A549 (cell line): ENCODE data around the gene RPN1. TPM values are rescaled to one million over a fixed set of nuclear protein-coding genes. Genes with fewer than 3 reads are reported as not detected.

ENCODE experiments used
- ATAC-seq, 2 experiments: fragments of 200-7000 bp in 1 of 2; fragments of >200 bp in 1 of 2; cut with Nextera tagmentation in 1 of 2; cut with Tn5 transposase in 1 of 2; 3 replicates each; pipeline versions ENCODE4 v1.8.0 to v1.9.1; 2018 to 2020; ENCODE audit warnings: mild to moderate bottlenecking in 1 of 2, moderate library complexity in 1 of 2
- CTCF ChIA-PET: fragments of 300-600 bp; sonication (Branson Sonifier 250); formaldehyde crosslinking; extraction: SDS; loops from one replicate; lab custom pipeline; 2021; ENCODE audit warnings: antibody characterized with exemption, inconsistent platforms; lab: Yijun Ruan, JAX
- POLR2A ChIA-PET: fragments of 350-600 bp; formaldehyde crosslinking; extraction: SDS; loops from one replicate; lab custom pipeline; 2021; ENCODE audit warnings: antibody characterized with exemption, inconsistent platforms; lab: Yijun Ruan, JAX
- DNase-seq, 2 experiments: peaks; one replicate each; pipeline versions ENCODE4 v3.0.0 to v3.0.0-alpha.2; 2011 to 2016; ENCODE audit warnings: low read depth in 1 of 2, low spot score in 1 of 2
- FAIRE-seq: peaks from 2 replicates; lab custom pipeline; 2011; peaks lifted over from hg19 to GRCh38; lab: Jason Lieb, UNC
- H3K27ac ChIP-seq, 2 experiments: fragments of >200 bp; sonication (Bioruptor Twin); formaldehyde crosslinking; 3 replicates each; pipeline ENCODE4 v1.5.1; 2016 to 2017
- H3K4me1 ChIP-seq: fragments of >200 bp; sonication (Bioruptor Twin); formaldehyde crosslinking; 3 replicates; pipeline ENCODE4 v1.6.1; 2016
- H3K4me2 ChIP-seq: fragments of >200 bp; sonication (Bioruptor Twin); formaldehyde crosslinking; 3 replicates; pipeline ENCODE4 v1.6.1; 2016
- H3K4me3 ChIP-seq: fragments of >200 bp; sonication (Bioruptor Twin); formaldehyde crosslinking; 3 replicates; pipeline ENCODE4 v1.5.1; 2016
- H3K9me3 ChIP-seq: fragments of >200 bp; sonication (Bioruptor Twin); formaldehyde crosslinking; 3 replicates; pipeline ENCODE4 v1.6.1; 2016
- ATOH8 ChIP-seq: fragments of 250-450 bp; sonication (Bioruptor Pico); IDR thresholded peaks from 2 replicates; pipeline ENCODE4 v1.5.0; 2020; ENCODE audit warnings: low read depth, mild to moderate bottlenecking, moderate library complexity
- CBX8 ChIP-seq: fragments of 200-600 bp; sonication (generic); IDR thresholded peaks from 2 replicates; pipeline ENCODE4 v1.6.1; 2016
- CHD4 ChIP-seq: fragments of 200-600 bp; sonication (generic); IDR thresholded peaks from 2 replicates; pipeline ENCODE4 v1.6.1; 2016; ENCODE audit warnings: antibody characterized with exemption, mild to moderate bottlenecking, borderline replicate concordance
- EHF ChIP-seq: fragments of 250-450 bp; sonication (Bioruptor Pico); IDR thresholded peaks from 2 replicates; pipeline ENCODE4 v1.5.0; 2020; ENCODE audit warnings: mild to moderate bottlenecking
- EHMT2 ChIP-seq: fragments of 200-600 bp; sonication (generic); IDR thresholded peaks from 2 replicates; pipeline ENCODE4 v1.6.1; 2016; ENCODE audit warnings: antibody characterized with exemption, low read depth, mild to moderate bottlenecking, moderate library complexity
- EP300 ChIP-seq, 2 experiments: fragments of >200 bp; sonication (Bioruptor Twin); formaldehyde crosslinking; IDR thresholded peaks; 2 replicates in 1 of 2; 3 replicates in 1 of 2; pipeline ENCODE4 v1.6.1; 2016 to 2017
- FOSB ChIP-seq: fragments of 250-450 bp; sonication (Bioruptor Pico); IDR thresholded peaks from 2 replicates; pipeline ENCODE4 v1.5.0; 2020; ENCODE audit warnings: mild to moderate bottlenecking, moderate library complexity
- GATA3 ChIP-seq: IDR thresholded peaks from 2 replicates; pipeline ENCODE4 v1.6.1; 2012; ENCODE audit warnings: borderline replicate concordance
- HEYL ChIP-seq: fragments of 250-450 bp; sonication (Bioruptor Pico); IDR thresholded peaks from 2 replicates; pipeline ENCODE4 v1.8.0; 2021; ENCODE audit warnings: mild to moderate bottlenecking, moderate library complexity
- JUNB ChIP-seq: fragments of >200 bp; sonication (Bioruptor Twin); formaldehyde crosslinking; IDR thresholded peaks from 2 replicates; pipeline ENCODE4 v1.6.1; 2016
- MAFK ChIP-seq: fragments of 450-650 bp; IDR thresholded peaks from 2 replicates; pipeline ENCODE4 v1.6.1; 2014; ENCODE audit not compliant: partially characterized antibody
- NPAS2 ChIP-seq: fragments of 250-450 bp; sonication (Bioruptor Pico); IDR thresholded peaks from 2 replicates; pipeline ENCODE4 v1.8.0; 2022; ENCODE audit warnings: mild to moderate bottlenecking, moderate library complexity, borderline replicate concordance
- PBX3 ChIP-seq: IDR thresholded peaks from 2 replicates; pipeline ENCODE4 v1.6.1; 2012
- POLR2A ChIP-seq: IDR thresholded peaks from 2 replicates; pipeline ENCODE4 v1.6.1; 2012; ENCODE audit warnings: mild to moderate bottlenecking, low read length
- POLR2AphosphoS2 ChIP-seq: conservative IDR thresholded peaks from 2 replicates; pipeline ENCODE4 v1.6.1; 2012; ENCODE audit warnings: low read length, improper control_type of control experiment, inconsistent platforms
- RAD21 ChIP-seq, 2 experiments: fragments of >200 bp in 1 of 2; sonication (Bioruptor Twin) in 1 of 2; formaldehyde crosslinking in 1 of 2; IDR thresholded peaks in 1 of 2; conservative IDR thresholded peaks in 1 of 2; 2 replicates in 1 of 2; 3 replicates in 1 of 2; pipeline ENCODE4 v1.6.1; 2012 to 2018; ENCODE audit warnings: inconsistent platforms in 1 of 2
- RARB ChIP-seq: fragments of 250-450 bp; sonication (Bioruptor Pico); IDR thresholded peaks from 2 replicates; pipeline ENCODE4 v1.8.0; 2021; ENCODE audit warnings: mild to moderate bottlenecking, moderate library complexity
- RNF2 ChIP-seq: fragments of 200-600 bp; sonication (generic); IDR thresholded peaks from 2 replicates; pipeline ENCODE4 v1.6.1; 2016; ENCODE audit warnings: low read depth, mild to moderate bottlenecking, antibody characterized with exemption, moderate library complexity, borderline replicate concordance
- TFCP2L1 ChIP-seq: fragments of 250-450 bp; sonication (Bioruptor Pico); IDR thresholded peaks from 2 replicates; pipeline ENCODE4 v1.5.0; 2021; ENCODE audit warnings: mild to moderate bottlenecking
- TP53 ChIP-seq: fragments of 250-450 bp; sonication (Bioruptor Pico); IDR thresholded peaks from 2 replicates; pipeline ENCODE4 v1.5.0; 2021; ENCODE audit warnings: mild to moderate bottlenecking, moderate library complexity
- ZFP36 ChIP-seq: fragments of 450-650 bp; IDR thresholded peaks from 2 replicates; pipeline ENCODE4 v1.6.1; 2014; ENCODE audit warnings: borderline replicate concordance; ENCODE audit not compliant: partially characterized antibody
- ZNF302 ChIP-seq: fragments of 250-450 bp; sonication (Bioruptor Pico); IDR thresholded peaks from 2 replicates; pipeline ENCODE4 v1.9.0; 2021; ENCODE audit warnings: inconsistent platforms, mild to moderate bottlenecking, moderate library complexity
- ZSCAN20 ChIP-seq: fragments of 250-450 bp; sonication (Bioruptor Pico); IDR thresholded peaks from 2 replicates; pipeline ENCODE4 v1.8.0; 2022; ENCODE audit warnings: mild to moderate bottlenecking, moderate library complexity
- WGBS: methylation state at CpG from one replicate; pipeline ENCODE4 v1.1.6; 2017; ENCODE audit errors: missing lambda C conversion rate; 5-methylcytosine and 5-hydroxymethylcytosine counted together
- polyA plus RNA-seq, 4 experiments: library from polyadenylated mRNA; depleted of rRNA in 3 of 4; stranded (reverse); fragments of >200 nt; fragmentation: RNase III in 1 of 4; extraction: RNeasy Plus Mini Kit Qiagen cat#74134 plus additional on column Dnase treatment in 1 of 4; gene quantifications; 2 replicates in 3 of 4; 3 replicates in 1 of 4; pipeline ENCODE4 v1.2.3, GENCODE V29; 2011 to 2017

The RPN1 gene
- polyA plus RNA-seq, 2 of the 4 experiments (the other 2 are of a cell fraction) = 145 to 279 TPM

GRCh38 chr3:128617270-128617556 is 33.4 kb downstream of the RPN1 start:
- FAIRE-seq = no peak
- 98% methylated on average over 6 of the region's 9 CpGs for WGBS
- H3K4me2 ChIP-seq = peak overlapping the region; percentile 85
- ATAC-seq = peak in 1 of 2 experiments; percentile 21; a peak in 2 of 6 replicates
- H3K9me3 ChIP-seq = no peaks in the 10 kb centered on the region
- no peak for DNase-seq
- CTCF ChIA-PET = interaction anchor here (0.7 to 2.6 kb wide), 23 partner anchors 8 to 472 kb away, joined by 3 to 25 read pairs (median 4); partner anchors contain the start of gene RPN1
- H3K27ac ChIP-seq = peak overlapping the region; percentile 72 to 93
- POLR2A ChIA-PET = interaction anchor here (1.0 kb wide), 2 partner anchors 33 to 63 kb away, joined by 4 to 6 read pairs; partner anchors contain the start of gene RPN1
- peaks cover 15% of the 10 kb centered on the region for H3K4me1 ChIP-seq
- H3K4me3 ChIP-seq = peak overlapping the region; percentile 34; the same call in 2 of the 3 replicates
- TF ChIP-seq ATOH8 (CRISPR knock-in tag) = no peak
- TF ChIP-seq RNF2 = no peak
- TF ChIP-seq RARB (CRISPR knock-in tag) = no peak
- no peak for TF ChIP-seq EP300 (IDR thresholded peaks at IDR 0.05)
- TF ChIP-seq CBX8 = no peak
- TF ChIP-seq POLR2AphosphoS2 = no peak
- no peak for TF ChIP-seq ZSCAN20 (CRISPR knock-in tag)
- TF ChIP-seq NPAS2 (CRISPR knock-in tag) = no peak
- TF ChIP-seq TFCP2L1 (CRISPR knock-in tag) = no peak
- no peak for TF ChIP-seq POLR2A
- TF ChIP-seq EHF (CRISPR knock-in tag) = no peak
- TF ChIP-seq ZNF302 (CRISPR knock-in tag) = no peak
- no peak for TF ChIP-seq RAD21 (conservative IDR thresholded peaks at IDR 0.05 in 1 of 2, IDR thresholded peaks at IDR 0.05 in 1 of 2)
- no peak for TF ChIP-seq FOSB (CRISPR knock-in tag)
- TF ChIP-seq GATA3 = no peak

- ChIA-PET POLR2A (no interaction called here), CTCF (interaction anchor here (0.7 to 2.6 kb wide), 15 partner anchors 8 to 472 kb away, joined by 3 to 25 read pairs (median 4); partner anchors contain the start of gene RPN1)
- DNase-seq (no peak), FAIRE-seq (no peak)
- WGBS = 85% methylated on average over 5 of the region's 16 CpGs
- H3K4me2 ChIP-seq = peak overlapping the region; percentile 85
- H3K27ac ChIP-seq = peak overlapping the region; percentile 72 to 93; a peak in 5 of 6 replicates
- no peak overlapping the region for H3K4me3 ChIP-seq
- peaks cover 15% of the 10 kb centered on the region for H3K4me1 ChIP-seq
- TF ChIP-seq EHF (CRISPR knock-in tag) (no peak), ZSCAN20 (CRISPR knock-in tag) (no peak), TP53 (CRISPR knock-in tag) (no peak), RAD21 (conservative IDR thresholded peaks at IDR 0.05 in 1 of 2, IDR thresholded peaks at IDR 0.05 in 1 of 2) (no peak), PBX3 (no peak)
- TF ChIP-seq, all 56 proteins: peak for 0
- no peak for ATAC-seq
- H3K9me3 ChIP-seq = no peaks in the 10 kb centered on the region
Observed at GRCh38 chr3:128616516-128617269, 33.9 kb downstream of the RPN1 start.

GRCh38 chr3:128614076-128614475 is 36.5 kb downstream of the RPN1 start:
- Histone ChIP-seq H3K4me1 (peaks cover 8% of the 10 kb centered on the region), H3K27ac (no peak overlapping the region), H3K4me3 (no peak overlapping the region), H3K9me3 (no peaks in the 10 kb centered on the region), H3K4me2 (no peak overlapping the region)
- FAIRE-seq (no peak), DNase-seq (no peak), ATAC-seq (no peak)
- TF ChIP-seq EHMT2 (no peak), MAFK (no peak), CBX8 (no peak), ZFP36 (no peak), JUNB (no peak), NPAS2 (CRISPR knock-in tag) (no peak), CHD4 (no peak), HEYL (CRISPR knock-in tag) (no peak), RARB (CRISPR knock-in tag) (no peak)
- CTCF ChIA-PET = interaction anchor here (1.0 to 1.1 kb wide), 3 partner anchors 9 to 181 kb away, joined by 3 to 4 read pairs (median 3); no protein-coding TSS in a partner anchor
- 86% methylated on average over 1 of the region's 1 CpG for WGBS
- POLR2A ChIA-PET = no interaction called here
